Measurements from ENCODE around the gene SP7. TPM values are rescaled to one million over a fixed set of nuclear protein-coding genes. Genes with fewer than 3 reads are reported as not detected.
A peak's percentile ranks its signal among the peaks of the same experiment; 100 is the strongest.

Gene SP7
- total and polyA plus RNA-seq, 9 of the 15 experiments (the other 6 are each of a cell fraction or from before 2014, with no cell fraction given): 0.04 TPM; not detected in 8

- TF ChIP-seq ZNF592 (IDR thresholded peaks at IDR 0.05) (peak; percentile 80), TFAM (CRISPR knock-in tag; conservative IDR thresholded peaks at IDR 0.05) (no peak), MITF (IDR thresholded peaks at IDR 0.05) (no peak), CREM (IDR thresholded peaks at IDR 0.05; ENCODE audit: low read depth) (0 out of 2 replicates have a peak, but pooled peaks have one; percentile 12), SIN3A (IDR thresholded peaks at IDR 0.05; ENCODE audit: borderline replicate concordance in 2 of 2, control insufficient read depth in 1 of 2, low read depth in 2 of 2, low read length in 2 of 2) (0 out of 4 replicates have a peak, but pooled peaks of 1 of the 2 experiments have one; percentile 47), SP1 (CRISPR knock-in tag; IDR thresholded peaks at IDR 0.05) (peak; percentile 47; the same call in 1 of the 2 replicates), YY1 (IDR thresholded peaks at IDR 0.05; ENCODE audit: borderline replicate concordance in 1 of 3, control insufficient read depth in 1 of 3, extremely low read depth in 1 of 3, insufficient read depth in 3 of 3, insufficient read length in 1 of 3, insufficient replicate concordance in 2 of 3, low read depth in 1 of 3, low read length in 2 of 3) (peak in 1 of 3 experiments; percentile 40), CEBPZ (IDR thresholded peaks at IDR 0.05; ENCODE audit: borderline replicate concordance, low read depth, low read length) (no peak)
- TF ChIP-seq, protein P1, sequence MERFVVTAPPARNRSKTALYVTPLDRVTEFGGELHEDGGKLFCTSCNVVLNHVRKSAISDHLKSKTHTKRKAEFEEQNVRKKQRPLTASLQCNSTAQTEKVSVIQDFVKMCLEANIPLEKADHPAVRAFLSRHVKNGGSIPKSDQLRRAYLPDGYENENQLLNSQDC (CRISPR knock-in tag; IDR thresholded peaks at IDR 0.05): no peak
- TF ChIP-seq, protein P2, sequence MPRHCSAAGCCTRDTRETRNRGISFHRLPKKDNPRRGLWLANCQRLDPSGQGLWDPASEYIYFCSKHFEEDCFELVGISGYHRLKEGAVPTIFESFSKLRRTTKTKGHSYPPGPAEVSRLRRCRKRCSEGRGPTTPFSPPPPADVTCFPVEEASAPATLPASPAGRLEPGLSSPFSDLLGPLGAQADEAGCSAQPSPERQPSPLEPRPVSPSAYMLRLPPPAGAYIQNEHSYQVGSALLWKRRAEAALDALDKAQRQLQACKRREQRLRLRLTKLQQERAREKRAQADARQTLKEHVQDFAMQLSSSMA (CRISPR knock-in tag; IDR thresholded peaks at IDR 0.05): no peak
- TF ChIP-seq, protein P3, sequence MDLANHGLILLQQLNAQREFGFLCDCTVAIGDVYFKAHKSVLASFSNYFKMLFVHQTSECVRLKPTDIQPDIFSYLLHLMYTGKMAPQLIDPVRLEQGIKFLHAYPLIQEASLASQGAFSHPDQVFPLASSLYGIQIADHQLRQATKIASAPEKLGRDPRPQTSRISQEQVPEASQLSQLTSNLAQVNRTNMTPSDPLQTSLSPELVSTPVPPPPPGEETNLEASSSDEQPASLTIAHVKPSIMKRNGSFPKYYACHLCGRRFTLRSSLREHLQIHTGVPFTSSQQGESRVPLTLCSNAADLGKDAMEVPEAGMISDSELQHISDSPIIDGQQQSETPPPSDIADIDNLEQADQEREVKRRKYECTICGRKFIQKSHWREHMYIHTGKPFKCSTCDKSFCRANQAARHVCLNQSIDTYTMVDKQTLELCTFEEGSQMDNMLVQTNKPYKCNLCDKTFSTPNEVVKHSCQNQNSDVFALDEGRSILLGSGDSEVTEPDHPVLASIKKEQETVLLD (IDR thresholded peaks at IDR 0.05): no peak
Observed at GRCh38 chr12:53352331-53353256, 16.4 kb upstream of the SP7 start (continued).

Data from K562 (cell line).